H9 (cell line): ENCODE data around the gene GAL3ST3. TPM values are rescaled to one million over a fixed set of nuclear protein-coding genes. Genes with fewer than 3 reads are reported as not detected.

Experiments
- DNase-seq: peaks from one replicate; pipeline ENCODE4 v3.0.0-alpha.2; 2017
- H2AFZ ChIP-seq: one replicate; pipeline ENCODE4 v1.6.1; 2013; ENCODE audit warnings: mild to moderate bottlenecking, low read length, control low read depth, moderate library complexity
- H2AK5ac ChIP-seq: 2 replicates; pipeline ENCODE4 v1.6.1; 2013; ENCODE audit warnings: low read length, control low read depth, mixed read lengths; ENCODE audit not compliant: insufficient read length
- H2BK120ac ChIP-seq: one replicate; pipeline ENCODE4 v1.6.1; 2013; ENCODE audit warnings: low read depth, mild to moderate bottlenecking, low read length, control low read depth, inconsistent platforms; ENCODE audit not compliant: poor library complexity, severe bottlenecking
- H2BK12ac ChIP-seq: 2 replicates; pipeline ENCODE4 v1.6.1; 2013; ENCODE audit warnings: low read length, control low read depth, mixed read lengths, low read depth; ENCODE audit not compliant: insufficient read length
- H2BK15ac ChIP-seq: 2 replicates; pipeline ENCODE4 v1.6.1; 2013; ENCODE audit warnings: low read depth, low read length, control low read depth
- H2BK20ac ChIP-seq: one replicate; pipeline ENCODE4 v1.6.1; 2013; ENCODE audit warnings: low read depth, mild to moderate bottlenecking, low read length, control low read depth, inconsistent platforms; ENCODE audit not compliant: poor library complexity, severe bottlenecking
- H2BK5ac ChIP-seq: 2 replicates; pipeline ENCODE4 v1.6.1; 2013; ENCODE audit warnings: low read length, control low read depth, mixed read lengths; ENCODE audit not compliant: insufficient read length
- H3K14ac ChIP-seq: 2 replicates; pipeline ENCODE4 v1.6.1; 2013; ENCODE audit warnings: low read length, control low read depth; ENCODE audit not compliant: insufficient read depth
- H3K18ac ChIP-seq: 2 replicates; pipeline ENCODE4 v1.6.1; 2013; ENCODE audit warnings: low read depth, mild to moderate bottlenecking, mixed read lengths, low read length, control low read depth; ENCODE audit not compliant: insufficient read length
- H3K23ac ChIP-seq: 2 replicates; pipeline ENCODE4 v1.6.1; 2013; ENCODE audit warnings: low read length, control low read depth, mixed read lengths, low read depth; ENCODE audit not compliant: insufficient read length
- H3K23me2 ChIP-seq: 2 replicates; pipeline ENCODE4 v1.6.1; 2013; ENCODE audit warnings: low read depth, mild to moderate bottlenecking, mixed read lengths, low read length, control low read depth; ENCODE audit not compliant: insufficient read length, poor library complexity, severe bottlenecking
- H3K27ac ChIP-seq: 2 replicates; pipeline ENCODE4 v1.5.1; 2013; ENCODE audit warnings: low read length, control low read depth, mixed read lengths, low read depth; ENCODE audit not compliant: insufficient read length
- H3K27me3 ChIP-seq: 2 replicates; pipeline ENCODE4 v1.6.1; 2013; ENCODE audit warnings: low read length, control low read depth, inconsistent platforms; ENCODE audit not compliant: insufficient read depth
- H3K4ac ChIP-seq: 2 replicates; pipeline ENCODE4 v1.6.1; 2013; ENCODE audit warnings: low read depth, mild to moderate bottlenecking, control low read depth, inconsistent platforms, low read length, moderate library complexity
- H3K4me1 ChIP-seq: 2 replicates; pipeline ENCODE4 v1.6.1; 2013; ENCODE audit warnings: low read length, control low read depth, inconsistent platforms; ENCODE audit not compliant: insufficient read depth
- H3K4me2 ChIP-seq: 2 replicates; pipeline ENCODE4 v1.6.1; 2013; ENCODE audit warnings: low read length, control low read depth, mixed read lengths; ENCODE audit not compliant: insufficient read length, insufficient read depth
- H3K56ac ChIP-seq: 2 replicates; pipeline ENCODE4 v1.6.1; 2013; ENCODE audit warnings: low read depth, mild to moderate bottlenecking, mixed read lengths, low read length, control low read depth; ENCODE audit not compliant: insufficient read length
- H3K79me1 ChIP-seq: 2 replicates; pipeline ENCODE4 v1.6.1; 2013; ENCODE audit warnings: low read depth, mild to moderate bottlenecking, moderate library complexity, low read length, control low read depth, inconsistent platforms; ENCODE audit not compliant: insufficient read depth, poor library complexity, severe bottlenecking
- H3K79me2 ChIP-seq: 2 replicates; pipeline ENCODE4 v1.6.1; 2013; ENCODE audit warnings: low read length, control low read depth, inconsistent platforms; ENCODE audit not compliant: insufficient read depth
- H3K9ac ChIP-seq: 2 replicates; pipeline ENCODE4 v1.6.1; 2013; ENCODE audit warnings: low read length, control low read depth, mixed read lengths; ENCODE audit not compliant: insufficient read length; ENCODE audit errors: extremely low read depth
- H3K9me3 ChIP-seq: one replicate; pipeline ENCODE4 v1.6.1; 2013; ENCODE audit warnings: low read depth, low read length, inconsistent platforms; ENCODE audit not compliant: control insufficient read depth
- H3T11ph ChIP-seq: one replicate; pipeline ENCODE4 v1.6.1; 2013; ENCODE audit warnings: mild to moderate bottlenecking, low read length, control low read depth, inconsistent platforms
- H4K20me1 ChIP-seq: one replicate; pipeline ENCODE4 v1.6.1; 2013; ENCODE audit not compliant: control insufficient read depth, insufficient read length, insufficient read depth
- H4K5ac ChIP-seq: 2 replicates; pipeline ENCODE4 v1.6.1; 2013; ENCODE audit warnings: low read depth, mild to moderate bottlenecking, mixed read lengths, low read length, control low read depth; ENCODE audit not compliant: insufficient read length
- H4K8ac ChIP-seq: replicated peaks from 2 replicates; pipeline ENCODE4 v1.6.1; 2013; ENCODE audit warnings: low read length, control low read depth, mixed read lengths, low read depth; ENCODE audit not compliant: insufficient read length
- H4K91ac ChIP-seq: 2 replicates; pipeline ENCODE4 v1.6.1; 2013; ENCODE audit warnings: low read depth, mild to moderate bottlenecking, moderate library complexity, mixed read lengths, low read length, control low read depth; ENCODE audit not compliant: insufficient read length
- H3K27ac Mint-ChIP-seq, 3 experiments: 2 replicates in 2 of 3; 3 replicates in 1 of 3; pipeline ENCODE4 v1.8.0; 2020 to 2021; ENCODE audit warnings: mixed read lengths in 3 of 3, mild to moderate bottlenecking in 1 of 3, moderate library complexity in 1 of 3
- H3K27me3 Mint-ChIP-seq: 2 replicates; pipeline ENCODE4 v1.8.0; 2021; ENCODE audit warnings: low read depth, mild to moderate bottlenecking, moderate library complexity, mixed read lengths
- H3K36me3 Mint-ChIP-seq, 3 experiments: 2 replicates in 2 of 3; 3 replicates in 1 of 3; pipeline ENCODE4 v1.8.0; 2020 to 2021; ENCODE audit warnings: low read depth in 3 of 3, mixed read lengths in 3 of 3; ENCODE audit not compliant: insufficient read depth in 1 of 3
- H3K4me1 Mint-ChIP-seq, 2 experiments: 2 replicates each; pipeline ENCODE4 v1.8.0; 2020; ENCODE audit warnings: mixed read lengths in 2 of 2
- H3K4me3 Mint-ChIP-seq, 2 experiments: 2 replicates in 1 of 2; 3 replicates in 1 of 2; pipeline ENCODE4 v1.8.0; 2020 to 2021; ENCODE audit warnings: mild to moderate bottlenecking in 2 of 2, mixed read lengths in 2 of 2, moderate library complexity in 1 of 2
- H3K9me3 Mint-ChIP-seq, 2 experiments: 2 replicates in 1 of 2; 3 replicates in 1 of 2; pipeline ENCODE4 v1.8.0; 2020; ENCODE audit warnings: mild to moderate bottlenecking in 2 of 2, mixed read lengths in 2 of 2, moderate library complexity in 1 of 2
- CTCF ChIP-seq: fragments of 200-600 bp; sonication (generic); conservative IDR thresholded peaks from 3 replicates; pipeline ENCODE4 v1.8.0; 2021; ENCODE audit warnings: antibody characterized with exemption, mild to moderate bottlenecking
- WGBS: extraction: QIAGEN DNeasy Blood & Tissue Kit; methylation state at CpG from one replicate; pipeline ENCODE4 v1.1.7; 2013; ENCODE audit warnings: missing lambda C conversion rate, low lambda C conversion rate, mixed read lengths; ENCODE audit not compliant: insufficient read length; ENCODE audit errors: extremely low coverage; 5-methylcytosine and 5-hydroxymethylcytosine counted together
- total RNA-seq: library from RNA; stranded (reverse); gene quantifications from 2 replicates; pipeline ENCODE4 v1.2.1, GENCODE V29; 2021

Gene GAL3ST3
- total RNA-seq, 1 experiment from 2014 or later = 17.2 TPM

- DNase-seq = no peak
- no peak overlapping the region for H4K8ac ChIP-seq
- no peak overlapping the region for H3K27ac ChIP-seq
- no peak overlapping the region for H4K91ac ChIP-seq
- Mint-ChIP-seq H3K27ac (peak overlapping the region; percentile 65 to 91 (median 84); a peak in 2 of 7 replicates), H3K4me3 (no peak overlapping the region), H3K36me3 (peaks cover 11 to 32% (median 23%) of the 10 kb centered on the region in 3 experiments), H3K4me1 (peaks cover 24 to 37% of the 10 kb centered on the region in 2 experiments), H3K9me3 (no peaks in the 10 kb centered on the region), H3K27me3 (no peaks in the 10 kb centered on the region; the same call in 1 of the 2 replicates)
- no peak overlapping the region for H3K18ac ChIP-seq
- H2BK5ac ChIP-seq = no peak overlapping the region
- no peak overlapping the region for H3K56ac ChIP-seq
- peaks cover 4% of the 10 kb centered on the region; the same call in 1 of the 2 replicates for H3K27me3 ChIP-seq
- H3K4me2 ChIP-seq = no peak overlapping the region
- no peak overlapping the region for H2BK15ac ChIP-seq
- WGBS = no CpG with 5 or more reads among the region's 4 CpGs
- H3K14ac ChIP-seq = no peak overlapping the region; the same call in 1 of the 2 replicates
- H3K9ac ChIP-seq = no peak overlapping the region
- no peaks in the 10 kb centered on the region for H3K79me1 ChIP-seq
- no peak overlapping the region for H2BK120ac ChIP-seq
- H2BK20ac ChIP-seq = no peak overlapping the region
- H3K4me1 ChIP-seq = no peaks in the 10 kb centered on the region
- TF ChIP-seq CTCF = no peak
- H2AFZ ChIP-seq = no peak overlapping the region
- no peaks in the 10 kb centered on the region for H4K20me1 ChIP-seq
- no peak overlapping the region for H3T11ph ChIP-seq
- H3K4ac ChIP-seq = no peak overlapping the region
- peaks cover 9% of the 10 kb centered on the region for H3K23me2 ChIP-seq
- H3K79me2 ChIP-seq = peaks cover 3% of the 10 kb centered on the region; the same call in 1 of the 2 replicates
- no peak overlapping the region for H2AK5ac ChIP-seq
- no peaks in the 10 kb centered on the region for H3K9me3 ChIP-seq
- H2BK12ac ChIP-seq = no peak overlapping the region
- no peak overlapping the region for H4K5ac ChIP-seq
- no peak overlapping the region for H3K23ac ChIP-seq
Measured at GRCh38 chr11:66006891-66007176, 42.1 kb downstream of the GAL3ST3 start.
